22Rv1 (cell line): ENCODE data around the gene ABCC10.

ENCODE experiments used
- ZFX ChIP-seq: fragments of 450-650 bp; IDR thresholded peaks from 2 replicates; pipeline ENCODE4 v1.6.1; 2017; ENCODE audit warnings: antibody characterized with exemption, borderline replicate concordance
- TF ChIP-seq, protein P1 (sequence below): fragments of 450-650 bp; IDR thresholded peaks from 2 replicates; pipeline ENCODE4 v1.5.1; 2017; ENCODE audit warnings: mild to moderate bottlenecking

DNA sequence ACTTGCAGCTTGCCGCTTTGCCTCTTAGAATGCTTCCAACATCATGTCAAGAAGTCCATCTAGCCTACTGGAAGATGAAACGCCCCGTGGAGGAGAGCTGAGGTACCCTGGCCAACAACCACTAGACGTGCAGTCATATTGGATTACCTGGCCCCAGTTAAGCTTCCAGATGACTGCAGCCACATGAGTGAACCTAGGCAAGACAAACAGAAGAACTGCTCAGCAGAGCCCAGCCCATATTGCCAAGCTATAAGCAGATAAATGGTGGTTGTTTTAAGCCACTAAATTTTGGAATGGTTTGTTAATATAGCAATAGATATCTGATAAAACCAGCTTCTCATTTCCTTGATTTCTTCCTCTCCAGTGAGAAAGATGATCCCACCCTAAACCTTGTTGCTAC is 32.7 kb downstream of the ABCC10 start:
- TF ChIP-seq, protein P1, sequence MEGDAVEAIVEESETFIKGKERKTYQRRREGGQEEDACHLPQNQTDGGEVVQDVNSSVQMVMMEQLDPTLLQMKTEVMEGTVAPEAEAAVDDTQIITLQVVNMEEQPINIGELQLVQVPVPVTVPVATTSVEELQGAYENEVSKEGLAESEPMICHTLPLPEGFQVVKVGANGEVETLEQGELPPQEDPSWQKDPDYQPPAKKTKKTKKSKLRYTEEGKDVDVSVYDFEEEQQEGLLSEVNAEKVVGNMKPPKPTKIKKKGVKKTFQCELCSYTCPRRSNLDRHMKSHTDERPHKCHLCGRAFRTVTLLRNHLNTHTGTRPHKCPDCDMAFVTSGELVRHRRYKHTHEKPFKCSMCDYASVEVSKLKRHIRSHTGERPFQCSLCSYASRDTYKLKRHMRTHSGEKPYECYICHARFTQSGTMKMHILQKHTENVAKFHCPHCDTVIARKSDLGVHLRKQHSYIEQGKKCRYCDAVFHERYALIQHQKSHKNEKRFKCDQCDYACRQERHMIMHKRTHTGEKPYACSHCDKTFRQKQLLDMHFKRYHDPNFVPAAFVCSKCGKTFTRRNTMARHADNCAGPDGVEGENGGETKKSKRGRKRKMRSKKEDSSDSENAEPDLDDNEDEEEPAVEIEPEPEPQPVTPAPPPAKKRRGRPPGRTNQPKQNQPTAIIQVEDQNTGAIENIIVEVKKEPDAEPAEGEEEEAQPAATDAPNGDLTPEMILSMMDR, result no peak
- no peak for TF ChIP-seq ZFX
